ENCODE data around the gene INSL3.
A peak's percentile ranks its signal among the peaks of the same experiment; 100 is the strongest.

Gene INSL3, protein sequence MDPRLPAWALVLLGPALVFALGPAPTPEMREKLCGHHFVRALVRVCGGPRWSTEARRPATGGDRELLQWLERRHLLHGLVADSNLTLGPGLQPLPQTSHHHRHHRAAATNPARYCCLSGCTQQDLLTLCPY

DNA sequence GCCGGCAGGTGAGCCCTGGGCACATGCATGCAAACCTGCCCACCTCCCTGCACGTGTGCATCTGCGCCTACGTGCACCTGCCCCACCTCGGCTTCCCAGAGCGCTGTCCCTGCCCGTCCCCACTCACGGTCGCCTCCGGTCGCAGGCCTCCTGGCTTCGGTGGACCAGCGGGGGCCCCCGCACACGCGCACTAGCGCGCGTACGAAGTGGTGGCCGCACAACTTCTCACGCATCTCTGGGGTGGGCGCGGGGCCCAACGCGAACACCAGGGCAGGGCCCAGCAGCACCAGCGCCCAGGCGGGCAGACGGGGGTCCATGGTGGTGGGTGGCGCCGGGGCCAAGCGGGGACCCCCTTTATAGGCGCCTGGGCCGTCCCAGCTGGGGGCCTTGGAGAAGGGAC, at the start of gene INSL3:
Gene INSL3 (minus strand): TSS at position 330 of the 400 bp plus-strand sequence. CDS start 13 bp downstream, at position 317.
- DNase-seq: no peak

DNA sequence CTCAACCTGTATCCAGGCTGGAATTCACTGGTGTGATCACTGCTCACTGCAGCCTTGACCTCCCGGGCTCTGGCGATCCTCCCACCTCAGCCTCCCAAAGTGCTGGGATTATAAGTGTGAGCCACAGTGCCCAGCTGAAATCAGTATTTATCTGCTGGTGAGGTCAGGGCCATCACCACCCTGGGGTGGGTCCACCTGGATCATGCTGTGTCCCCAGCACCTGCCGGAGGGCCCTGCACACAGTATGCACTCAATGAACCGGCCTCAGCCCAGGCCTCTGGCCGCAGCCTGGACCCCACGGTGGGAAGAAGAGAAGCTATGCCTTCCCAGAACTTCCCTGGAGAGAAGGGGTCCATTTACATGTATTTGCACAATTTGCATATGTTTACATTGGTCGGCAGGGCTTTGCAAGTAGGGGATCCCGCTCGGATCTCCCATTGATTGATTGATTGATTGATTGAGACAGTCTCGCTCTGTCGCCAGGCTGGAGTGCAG, 47.8 kb upstream of the INSL3 start:
- no peak for DNase-seq

DNA sequence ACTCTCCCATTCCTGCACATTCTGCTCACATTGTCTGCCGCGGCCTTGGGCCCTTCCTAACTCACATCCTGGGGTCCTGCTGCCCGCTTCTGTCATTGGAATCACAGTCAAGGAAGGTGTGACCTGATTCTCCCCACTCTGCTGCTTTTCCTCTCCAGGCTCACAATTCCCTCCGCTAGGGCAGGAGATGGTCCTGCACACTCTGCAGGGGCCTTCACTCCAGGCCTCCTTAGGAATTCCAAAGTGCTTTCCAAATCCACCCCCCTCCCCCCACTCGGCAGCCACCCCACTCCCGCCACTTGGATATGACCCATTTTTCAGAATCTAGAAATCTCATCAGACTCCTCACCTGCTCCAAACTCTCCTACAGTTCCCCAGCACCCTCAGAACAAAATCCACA, 47.4 kb upstream of the INSL3 start:
- no peak for DNase-seq

DNA sequence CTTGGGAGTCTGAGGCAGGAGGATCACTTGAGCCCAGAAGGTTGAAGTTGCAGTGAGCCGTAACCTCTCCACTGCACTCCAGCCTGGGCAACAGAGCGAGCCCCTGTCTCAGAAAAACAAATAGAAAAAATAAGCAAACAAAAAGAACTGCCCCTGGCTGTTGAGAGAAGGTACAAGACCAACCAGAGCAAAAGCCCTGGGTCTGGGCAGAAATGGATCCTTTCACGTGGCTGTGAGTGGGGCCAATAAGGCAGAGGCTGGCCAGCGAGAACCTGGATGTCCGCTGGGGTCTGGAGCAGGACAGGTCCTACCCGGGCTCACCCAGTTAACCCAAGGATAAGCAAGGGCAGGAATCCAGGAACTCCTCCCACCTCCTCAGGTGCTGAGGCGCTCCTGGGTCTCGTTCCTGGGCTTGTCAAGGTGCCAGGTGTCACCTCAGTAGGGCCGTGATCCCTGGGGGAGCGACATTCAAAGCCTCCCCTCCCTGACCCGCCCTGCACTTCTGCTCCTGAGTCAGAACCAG, 45.7 kb upstream of the INSL3 start:
- DNase-seq: no peak

DNA sequence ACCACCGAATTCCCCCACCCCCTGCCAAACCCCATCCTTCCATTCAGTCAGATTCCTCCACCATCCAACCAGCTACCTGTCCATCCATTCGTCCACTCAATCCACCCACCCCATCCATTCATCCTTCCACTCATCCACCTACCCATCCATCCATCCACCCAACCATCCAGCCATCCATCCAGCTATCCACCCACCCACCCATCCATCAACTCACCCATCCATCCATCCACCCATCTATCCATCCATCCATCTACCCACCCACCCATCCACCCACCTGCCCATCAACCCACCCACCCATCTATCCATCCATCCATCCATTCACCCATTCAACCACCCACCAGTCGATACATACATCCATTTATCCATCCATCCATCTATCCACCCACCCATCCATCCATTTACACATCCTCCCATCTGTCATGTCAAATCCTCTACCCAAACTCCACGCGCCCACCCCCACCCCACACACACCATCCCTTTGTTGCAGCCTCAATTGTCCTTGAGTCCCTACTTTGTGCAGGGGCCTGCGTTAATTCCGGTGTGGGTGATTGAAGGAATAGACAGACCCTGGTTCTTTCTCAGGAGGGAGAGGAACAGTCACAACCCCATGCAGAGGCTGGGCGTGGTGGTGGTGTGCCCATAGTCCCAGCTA, 45.1 kb upstream of the INSL3 start:
- no peak for DNase-seq

DNA sequence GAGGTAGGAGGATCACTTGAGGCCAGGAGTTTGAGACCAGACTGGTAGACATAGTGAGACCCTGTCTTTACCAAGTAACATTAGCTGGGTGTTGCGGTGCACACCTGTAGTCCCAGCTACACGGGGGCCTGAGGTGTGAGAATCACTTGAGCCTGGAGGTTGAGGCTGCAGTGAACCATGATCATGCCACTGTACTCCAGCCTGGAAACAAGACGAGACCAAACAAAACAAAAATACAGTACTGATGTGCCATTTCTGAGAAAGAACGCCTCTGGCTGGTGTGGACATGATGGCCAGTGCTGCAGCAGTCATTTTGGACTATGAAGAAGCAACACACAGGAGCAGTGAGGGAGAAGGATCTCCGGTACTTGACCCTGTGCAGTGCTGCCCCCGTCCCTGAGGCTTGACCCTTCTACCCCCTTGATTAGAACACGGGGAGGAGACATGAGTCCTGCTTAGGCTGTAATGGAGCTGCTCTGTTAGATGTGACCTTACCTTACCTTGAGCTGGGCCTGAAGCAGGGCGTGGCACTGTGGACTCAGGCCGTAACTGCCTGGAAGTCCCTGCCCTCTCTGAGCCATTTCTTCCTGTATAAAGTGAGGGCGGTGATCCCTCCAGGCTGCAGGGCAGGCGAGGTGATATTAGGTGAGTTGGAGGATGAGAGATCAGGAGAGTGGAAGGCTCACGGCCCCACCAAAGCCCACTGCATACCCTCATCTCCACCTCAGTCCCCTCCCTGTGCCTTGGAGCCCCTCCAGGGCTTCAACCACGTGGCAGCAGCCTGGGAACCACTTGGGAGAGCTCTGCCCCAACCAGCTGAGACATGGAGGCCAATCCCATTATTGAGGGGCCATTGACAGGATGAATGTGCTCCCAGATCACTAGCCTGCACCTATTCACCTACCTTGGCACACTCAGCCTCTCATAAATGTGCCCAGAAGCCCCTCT, 44.3 kb upstream of the INSL3 start:
- no peak for DNase-seq

DNA sequence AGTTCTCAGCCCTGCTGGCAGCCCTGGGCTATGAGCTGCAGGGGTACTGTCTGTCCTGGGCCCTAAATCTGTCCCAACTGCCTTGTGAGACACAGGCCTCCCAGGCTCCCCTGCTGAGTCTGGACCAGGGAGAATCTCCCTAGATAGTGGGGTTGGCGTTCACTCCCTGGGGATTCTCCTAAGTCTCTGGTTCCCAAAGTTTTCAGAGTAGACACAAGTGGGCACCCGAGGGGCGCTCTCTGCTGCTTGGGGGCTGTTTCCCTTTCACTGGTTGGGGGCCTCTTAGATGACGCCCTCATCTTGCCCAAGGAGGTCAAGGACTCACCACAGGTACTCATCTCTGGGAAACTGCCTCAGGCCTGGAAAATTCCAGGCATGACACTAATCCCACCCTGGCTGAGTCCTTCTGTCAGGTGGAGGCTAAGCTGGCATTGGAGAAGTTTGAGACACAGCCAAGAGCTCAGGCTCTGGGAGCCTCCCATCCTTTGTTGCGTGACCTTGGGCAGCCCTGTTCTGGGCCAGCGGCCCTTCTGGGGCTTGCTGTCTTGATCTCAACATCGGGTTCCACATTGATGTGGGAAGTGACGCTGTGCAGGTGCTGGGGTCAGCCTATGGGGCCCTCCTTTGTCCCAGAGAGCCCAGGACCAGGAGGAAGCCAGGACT, 42.3 kb upstream of the INSL3 start:
- DNase-seq: no peak

DNA sequence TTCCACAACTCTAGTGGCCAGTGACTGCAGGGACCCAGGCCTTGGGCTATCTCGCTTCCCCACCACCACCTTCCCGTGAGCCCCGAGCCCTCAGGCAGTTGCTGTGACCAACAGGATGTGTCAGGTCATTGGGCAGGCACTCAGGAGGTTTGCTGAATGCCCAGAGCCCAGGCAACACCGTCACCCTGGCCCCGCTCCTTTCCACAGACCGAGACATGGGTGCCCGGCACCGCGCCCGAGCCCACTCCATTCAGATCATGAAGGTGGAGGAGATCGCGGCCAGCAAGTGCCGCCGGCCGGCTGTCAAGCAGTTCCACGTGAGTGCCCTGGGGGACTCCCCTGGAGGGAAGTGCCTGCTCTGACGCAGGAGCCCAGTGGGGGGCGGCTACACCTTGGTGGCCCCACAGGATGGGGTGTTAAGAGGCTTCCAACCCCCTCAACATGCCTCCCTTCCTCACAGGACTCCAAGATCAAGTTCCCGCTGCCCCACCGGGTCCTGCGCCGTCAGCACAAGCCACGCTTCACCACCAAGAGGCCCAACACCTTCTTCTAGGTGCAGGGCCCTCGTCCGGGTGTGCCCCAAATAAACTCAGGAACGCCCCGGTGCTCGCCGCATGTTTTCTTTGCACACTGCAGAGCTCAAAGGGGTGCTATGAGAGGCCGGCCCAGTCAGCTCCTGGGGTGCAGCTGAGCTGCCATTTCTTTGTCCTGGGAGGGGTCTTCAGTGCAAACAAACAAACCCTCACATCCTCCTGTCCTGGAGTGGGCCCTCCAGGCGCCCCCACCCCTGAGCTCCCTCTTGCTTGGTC, 41.6 kb upstream of the INSL3 start:
- DNase-seq: no peak

DNA sequence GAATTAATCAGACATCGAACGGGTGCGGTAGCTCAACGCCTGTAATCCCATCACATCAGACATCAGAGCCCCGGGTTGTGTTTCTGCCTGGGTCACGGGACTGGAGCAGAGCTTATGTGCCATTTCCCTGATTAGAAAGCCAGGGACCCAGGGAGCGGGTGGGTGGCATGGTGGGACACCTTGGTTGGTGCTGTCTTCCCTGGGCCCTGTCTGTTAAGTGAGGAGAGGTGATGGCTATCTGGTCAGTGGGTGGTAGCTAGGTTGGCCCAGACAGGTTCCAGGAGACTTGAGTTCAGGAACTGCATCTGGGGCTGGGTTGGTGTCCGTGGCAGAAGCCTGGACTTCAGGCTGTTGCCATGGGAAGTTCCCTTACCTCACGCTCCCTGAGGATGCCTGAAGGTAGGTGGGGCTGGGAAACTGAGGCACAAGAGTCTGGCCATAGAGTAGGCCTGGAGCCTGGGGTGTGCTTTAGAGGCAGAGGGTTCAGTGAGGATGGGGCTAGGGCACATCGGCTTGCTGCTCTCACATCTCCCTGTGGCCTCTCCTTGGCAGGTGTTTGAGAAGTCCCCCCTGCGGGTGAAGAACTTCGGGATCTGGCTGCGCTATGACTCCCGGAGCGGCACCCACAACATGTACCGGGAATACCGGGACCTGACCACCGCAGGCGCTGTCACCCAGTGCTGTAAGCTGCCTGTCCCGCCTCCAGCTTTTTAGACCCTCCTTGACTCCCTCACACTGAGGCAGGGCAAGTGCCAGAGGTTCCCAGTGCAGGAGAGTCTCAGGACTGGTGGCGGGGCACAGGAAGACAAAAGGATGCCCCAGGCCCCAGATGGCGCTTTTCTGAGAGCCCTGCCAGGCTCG, 40.5 kb upstream of the INSL3 start:
- DNase-seq: no peak

DNA sequence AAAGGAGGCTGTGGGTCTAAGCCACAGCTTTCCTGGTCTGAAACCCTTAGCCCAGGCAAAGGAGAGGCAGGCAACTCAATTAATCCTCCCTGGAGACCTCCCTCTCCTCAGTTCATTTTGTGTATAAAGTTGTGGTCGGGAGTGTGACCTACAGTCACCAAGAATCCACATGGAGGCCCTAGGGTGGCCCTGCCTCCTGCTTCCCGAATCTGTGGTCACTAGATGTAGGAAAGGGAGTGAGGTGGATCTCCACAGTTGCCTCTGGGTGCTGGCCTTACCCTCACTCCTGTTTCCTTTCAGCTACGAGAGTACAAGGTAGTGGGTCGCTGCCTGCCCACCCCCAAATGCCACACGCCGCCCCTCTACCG, 39.7 kb upstream of the INSL3 start:
- no peak for DNase-seq

DNA sequence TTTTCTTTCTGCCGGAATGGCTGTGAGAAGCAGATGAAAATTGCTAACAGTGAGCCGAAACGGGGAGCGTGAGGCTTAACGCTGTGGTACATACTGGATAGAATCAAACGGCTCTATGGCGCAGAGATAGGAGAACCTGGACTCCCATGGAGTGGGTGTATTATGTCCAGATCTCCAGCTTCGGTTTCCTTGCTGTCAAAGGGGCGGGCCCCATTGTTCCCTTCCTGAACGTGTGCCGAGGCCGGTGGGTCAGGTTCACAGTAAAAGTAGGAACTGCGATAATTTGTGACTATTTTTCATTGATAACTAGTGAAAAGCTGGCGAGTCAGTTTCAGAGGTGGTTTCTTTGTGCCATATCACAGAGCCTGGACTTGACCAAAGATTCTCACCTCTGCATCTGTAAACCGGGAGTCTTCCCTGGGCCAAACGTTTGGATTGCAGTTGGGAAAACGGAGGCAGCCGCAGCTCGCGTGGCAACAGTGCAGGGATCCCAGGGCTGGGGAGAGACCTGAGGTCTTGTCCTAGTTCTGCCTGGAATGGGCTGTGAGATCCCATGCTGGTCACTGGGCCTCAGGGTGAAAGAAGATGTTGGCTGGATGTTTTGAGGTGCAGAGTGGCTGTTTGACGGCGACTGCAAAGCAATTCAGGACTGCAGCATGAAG, 39.1 kb upstream of the INSL3 start:
- DNase-seq: no peak

DNA sequence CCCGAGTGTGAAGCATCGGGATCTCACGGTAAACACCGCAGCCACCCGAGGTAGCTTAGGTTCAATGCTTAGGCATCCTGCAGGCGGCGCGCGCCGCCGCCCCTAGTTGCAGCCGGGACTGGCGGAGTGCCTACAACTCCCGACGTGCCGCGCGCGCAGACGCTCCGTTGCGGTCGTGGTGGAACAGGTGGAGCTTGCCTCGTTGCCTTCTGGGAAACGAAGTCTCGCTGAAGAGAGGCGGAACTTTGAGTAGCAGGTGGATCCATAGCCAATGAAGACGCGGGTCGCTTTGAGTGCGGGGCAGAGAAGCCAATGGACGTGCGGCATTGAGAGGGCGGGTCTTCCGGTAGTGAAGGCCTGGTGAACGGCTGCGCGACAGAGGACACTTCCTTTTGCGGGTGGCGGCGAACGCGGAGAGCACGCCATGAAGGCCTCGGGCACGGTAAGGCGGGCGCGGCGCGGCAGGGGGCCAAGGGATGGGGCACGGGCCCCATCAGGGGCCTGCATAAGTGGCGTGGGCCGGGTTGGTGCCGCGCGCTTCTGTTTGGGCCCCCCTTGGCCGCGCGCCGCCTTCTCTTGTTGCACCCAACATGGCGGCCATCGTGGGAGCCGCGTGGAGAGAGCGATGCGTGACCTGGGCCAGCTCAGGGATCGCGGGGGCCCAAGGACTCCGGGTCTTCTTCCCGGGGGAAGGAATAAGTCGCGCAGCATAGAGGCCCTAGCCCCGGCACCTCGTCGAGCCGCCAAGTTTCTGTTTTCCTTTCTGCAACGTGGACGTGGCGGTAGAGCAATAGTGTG, 38.4 kb upstream of the INSL3 start, which contains the start of gene RPL18A:
Gene RPL18A (plus strand): TSS at position 378 of the 798 bp plus-strand sequence. CDS start 47 bp downstream, at position 425.
- DNase-seq: peak; percentile 96

DNA sequence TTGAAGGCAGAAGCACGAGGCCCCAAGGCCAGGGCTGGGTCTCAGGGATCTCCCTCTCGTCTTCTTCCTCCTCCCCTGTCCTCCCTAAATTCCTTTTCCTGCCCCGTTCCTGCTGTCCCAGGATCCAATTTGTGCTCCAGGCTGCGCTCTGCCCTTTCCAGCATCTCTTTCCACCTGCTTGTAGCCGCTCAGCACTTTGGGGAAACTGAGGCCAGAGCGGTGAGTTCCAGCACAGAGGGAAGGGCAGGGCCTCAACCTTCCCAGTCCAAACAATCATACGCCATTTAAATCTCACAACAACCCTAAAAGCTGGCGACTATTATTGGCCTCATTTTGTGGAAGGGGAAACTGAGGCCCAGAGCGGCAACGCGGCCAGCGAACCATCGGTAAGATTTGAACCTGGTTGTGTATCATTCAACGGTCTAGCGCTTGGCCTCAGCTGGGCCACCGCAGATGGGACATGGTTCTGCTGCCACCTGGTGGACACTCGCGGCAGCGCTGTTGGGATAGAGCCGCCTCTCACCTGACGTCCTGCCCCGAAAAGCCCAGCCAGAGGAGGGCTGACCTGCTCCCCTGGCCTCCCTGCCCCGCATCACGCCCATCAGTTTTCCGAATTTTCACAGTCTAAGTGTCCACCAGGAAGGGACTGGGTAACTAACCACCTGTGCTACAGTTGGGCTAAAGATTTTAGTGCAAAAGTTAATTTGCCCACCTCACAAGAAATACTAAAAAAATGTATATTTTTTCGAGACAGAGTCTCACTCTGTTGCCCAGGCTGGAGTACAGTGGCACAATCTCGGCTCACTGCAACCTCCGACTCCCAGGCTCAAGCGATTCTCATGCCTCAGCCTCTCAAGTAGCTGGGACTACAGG, 34.2 kb upstream of the INSL3 start:
- peak; percentile 88 for DNase-seq

DNA sequence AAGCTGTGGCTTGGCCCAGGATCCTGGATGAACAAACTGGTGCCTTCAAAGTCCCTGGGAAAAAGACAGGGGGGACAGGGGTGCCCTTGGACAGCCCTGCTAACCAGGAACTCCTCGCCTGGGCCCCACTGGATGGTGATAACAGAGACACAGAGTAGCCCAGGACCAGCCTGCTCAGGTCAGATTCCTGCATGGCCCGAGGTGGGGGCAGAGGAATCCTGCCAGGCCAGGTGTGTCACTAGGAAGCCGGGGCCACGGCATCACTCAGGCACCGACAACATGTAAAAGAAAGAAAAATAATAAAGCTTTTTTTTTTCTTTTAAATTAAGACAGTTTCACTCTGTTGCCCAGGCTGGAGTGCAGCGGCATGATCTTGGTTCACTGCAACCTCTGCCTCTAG, 32.7 kb upstream of the INSL3 start:
- no peak for DNase-seq

DNA sequence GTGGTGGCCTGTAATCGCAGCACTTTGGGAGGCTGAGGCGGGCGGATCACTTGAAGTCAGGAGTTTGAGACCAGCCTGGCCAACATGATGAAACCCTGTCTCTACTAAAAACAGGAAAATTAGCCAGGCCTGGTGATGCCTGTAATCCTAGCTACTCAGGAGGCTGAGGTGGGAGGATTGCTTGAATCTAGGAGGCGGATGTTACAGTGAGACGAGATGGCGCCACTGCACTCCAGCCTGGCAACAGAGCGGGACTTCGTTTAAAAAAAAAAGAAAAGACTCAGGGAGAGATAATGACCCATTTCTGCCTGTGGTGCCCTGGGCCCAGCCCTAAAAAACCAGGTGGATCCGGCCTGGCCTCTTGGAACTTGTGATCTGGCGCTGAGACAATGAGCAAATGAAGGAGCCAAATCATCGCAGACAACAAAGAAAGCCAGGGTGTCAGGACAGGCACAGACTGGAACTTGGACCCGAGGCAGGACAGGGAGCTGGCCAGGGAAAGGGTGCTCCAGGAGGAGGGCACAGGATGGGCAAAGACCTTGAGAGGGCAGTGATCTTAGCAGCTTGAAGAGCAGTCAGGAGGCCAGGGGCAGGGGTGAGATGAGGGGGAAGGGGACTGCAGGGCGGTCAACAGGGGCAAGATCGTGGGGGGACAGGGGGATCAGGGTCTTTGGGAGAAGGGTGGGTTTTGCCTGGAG, 27.4 kb upstream of the INSL3 start:
- DNase-seq: no peak

DNA sequence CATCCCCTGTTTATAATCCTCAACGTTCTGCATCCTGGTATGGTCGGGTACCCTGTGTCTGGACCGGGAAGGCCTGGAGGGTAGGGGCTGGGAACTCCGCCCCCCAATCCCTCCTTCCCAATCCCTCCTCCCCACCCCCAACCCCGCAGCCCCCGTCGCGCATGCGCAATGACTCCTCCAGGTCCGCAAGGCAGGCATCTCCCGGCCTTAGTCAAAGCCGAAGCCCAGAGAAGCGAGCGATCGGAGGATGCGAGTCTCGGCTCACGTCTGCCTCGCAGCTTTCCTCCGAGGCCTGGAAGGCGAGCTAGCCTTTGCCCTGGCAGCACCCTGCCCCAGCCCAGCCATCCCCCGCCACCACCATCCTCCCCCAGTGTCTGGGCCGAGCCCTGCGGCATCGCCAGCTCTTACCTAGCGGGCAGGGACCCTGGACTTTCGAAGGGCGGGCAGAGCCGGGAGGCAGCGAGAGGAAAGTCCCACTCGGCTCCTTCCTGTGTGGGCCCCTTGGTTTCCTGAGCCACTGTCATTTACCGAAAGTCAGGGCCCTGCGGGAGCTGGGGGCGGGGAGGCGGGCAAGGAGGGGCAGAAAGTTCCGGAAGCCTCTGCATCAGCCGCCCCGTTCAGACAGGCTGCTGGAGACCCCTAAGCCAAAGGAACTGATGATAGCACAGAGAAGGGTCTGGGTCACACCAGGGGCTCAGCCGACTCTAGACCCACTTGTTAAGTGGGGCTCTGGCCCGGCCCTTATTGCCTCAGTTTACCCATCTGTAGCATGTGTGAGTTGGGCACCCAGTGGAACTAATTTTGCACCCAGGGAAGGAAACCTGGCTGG, 26.4 kb upstream of the INSL3 start, which contains the start of gene JAK3:
Gene JAK3 (minus strand): TSS at position 445 of the 829 bp plus-strand sequence. CDS start 3,565 bp downstream, outside the sequence.
- DNase-seq: peak; percentile 50

DNA sequence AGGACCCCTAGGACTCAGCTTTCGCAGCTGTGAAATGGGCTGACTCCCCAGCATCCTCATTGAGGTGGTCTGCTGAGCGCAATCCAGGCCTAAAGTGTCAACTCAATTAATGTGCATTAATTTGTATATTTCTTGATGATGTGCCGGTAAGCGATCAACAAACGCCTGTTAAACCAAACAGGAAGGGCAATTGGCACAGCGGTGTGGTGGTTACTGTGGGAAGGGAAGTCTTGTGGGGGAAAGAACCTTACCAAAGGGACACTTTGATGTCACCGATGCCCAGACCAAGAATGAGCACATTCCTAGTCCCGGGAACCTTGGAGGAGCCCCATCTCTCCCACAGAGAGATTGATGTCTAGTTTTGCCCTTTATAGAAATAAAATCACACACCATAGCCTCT, 24.8 kb upstream of the INSL3 start:
- DNase-seq: no peak

All from retina (tissue), 1 donor.